ENCODE measurements around the gene RAPGEF5.

Gene RAPGEF5

DNA sequence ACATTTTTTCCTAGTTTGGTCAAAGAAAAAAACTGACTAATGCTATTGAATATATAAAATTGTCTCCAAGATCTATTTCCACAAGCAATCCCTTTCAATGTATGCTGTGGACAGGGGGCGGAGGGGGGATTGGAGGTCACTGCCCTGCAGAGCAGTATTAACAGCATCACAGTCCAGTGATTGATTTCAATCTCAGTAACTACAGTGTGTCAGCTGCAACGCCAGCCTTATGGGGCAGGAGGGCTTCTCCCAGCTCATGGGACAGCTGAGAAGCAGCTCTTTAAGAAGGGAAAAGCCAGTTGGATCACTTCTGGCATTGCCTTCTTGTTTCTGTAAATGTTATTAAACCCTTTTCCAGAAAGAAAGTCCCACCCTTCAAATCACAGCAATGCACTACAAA is 65.0 kb downstream of the RAPGEF5 start:
- POLR2A ChIA-PET: no interaction called here
- DNase-seq (ENCODE audit: extremely low spot score): no peak

DNA sequence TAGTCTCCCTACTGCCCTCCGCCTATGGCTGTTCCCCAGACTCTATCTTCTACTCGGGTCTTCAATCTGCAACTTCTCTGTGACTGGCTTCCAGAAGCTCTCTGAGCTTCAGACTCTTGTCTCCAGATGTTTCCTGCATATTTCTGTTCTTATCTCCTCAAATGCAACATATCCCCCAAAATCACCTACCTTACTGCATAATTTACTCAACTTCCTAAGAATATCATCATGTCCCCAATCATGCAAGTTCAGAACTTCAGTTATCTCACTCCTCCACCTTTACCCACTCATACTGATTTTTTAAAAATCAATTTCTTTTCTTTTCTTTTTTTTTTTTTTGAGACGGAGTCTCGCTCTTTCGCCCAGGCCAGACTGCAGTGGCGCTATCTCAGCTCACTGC is 68.8 kb downstream of the RAPGEF5 start:
- DNase-seq (ENCODE audit: extremely low spot score): no peak
- CTCF ChIA-PET: no interaction called here
- POLR2A ChIA-PET: no interaction called here
- TF ChIP-seq, protein P1, sequence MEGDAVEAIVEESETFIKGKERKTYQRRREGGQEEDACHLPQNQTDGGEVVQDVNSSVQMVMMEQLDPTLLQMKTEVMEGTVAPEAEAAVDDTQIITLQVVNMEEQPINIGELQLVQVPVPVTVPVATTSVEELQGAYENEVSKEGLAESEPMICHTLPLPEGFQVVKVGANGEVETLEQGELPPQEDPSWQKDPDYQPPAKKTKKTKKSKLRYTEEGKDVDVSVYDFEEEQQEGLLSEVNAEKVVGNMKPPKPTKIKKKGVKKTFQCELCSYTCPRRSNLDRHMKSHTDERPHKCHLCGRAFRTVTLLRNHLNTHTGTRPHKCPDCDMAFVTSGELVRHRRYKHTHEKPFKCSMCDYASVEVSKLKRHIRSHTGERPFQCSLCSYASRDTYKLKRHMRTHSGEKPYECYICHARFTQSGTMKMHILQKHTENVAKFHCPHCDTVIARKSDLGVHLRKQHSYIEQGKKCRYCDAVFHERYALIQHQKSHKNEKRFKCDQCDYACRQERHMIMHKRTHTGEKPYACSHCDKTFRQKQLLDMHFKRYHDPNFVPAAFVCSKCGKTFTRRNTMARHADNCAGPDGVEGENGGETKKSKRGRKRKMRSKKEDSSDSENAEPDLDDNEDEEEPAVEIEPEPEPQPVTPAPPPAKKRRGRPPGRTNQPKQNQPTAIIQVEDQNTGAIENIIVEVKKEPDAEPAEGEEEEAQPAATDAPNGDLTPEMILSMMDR (IDR thresholded peaks at IDR 0.05; ENCODE audit: control extremely low read depth, extremely low read depth, low read depth, missing control alignments): no peak

More for the DNA sequence above, 65.0 kb downstream of the RAPGEF5 start:
- CTCF ChIA-PET: interaction anchor here (1.3 to 1.9 kb wide), 2 partner anchors 11 to 209 kb away, joined by 3 to 5 read pairs; no protein-coding TSS in a partner anchor
- TF ChIP-seq, protein P1 (IDR thresholded peaks at IDR 0.05; ENCODE audit: control extremely low read depth, extremely low read depth, low read depth, missing control alignments): no peak

DNA sequence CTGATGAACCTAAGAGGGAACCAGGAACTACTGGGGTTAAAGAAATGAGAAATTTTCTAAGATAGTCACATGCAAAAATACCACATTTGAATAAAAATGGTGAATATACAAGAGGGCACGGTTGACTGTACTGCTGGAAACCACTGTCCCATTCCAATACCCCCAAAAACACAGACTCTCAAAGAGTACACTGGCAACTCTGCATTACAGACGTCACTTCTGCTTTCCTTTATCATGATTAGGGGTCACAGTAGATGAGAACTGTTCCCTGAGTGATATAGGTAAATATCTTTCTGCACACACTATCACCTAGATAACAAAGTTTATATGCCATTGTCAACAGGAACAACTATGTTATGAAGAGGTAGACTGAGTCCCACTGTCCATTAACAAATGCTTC is 69.5 kb downstream of the RAPGEF5 start:
- no peak for DNase-seq (ENCODE audit: extremely low spot score)
- TF ChIP-seq, protein P1 (IDR thresholded peaks at IDR 0.05; ENCODE audit: control extremely low read depth, extremely low read depth, low read depth, missing control alignments): no peak
- ChIA-PET CTCF (no interaction called here), POLR2A (no interaction called here)

DNA sequence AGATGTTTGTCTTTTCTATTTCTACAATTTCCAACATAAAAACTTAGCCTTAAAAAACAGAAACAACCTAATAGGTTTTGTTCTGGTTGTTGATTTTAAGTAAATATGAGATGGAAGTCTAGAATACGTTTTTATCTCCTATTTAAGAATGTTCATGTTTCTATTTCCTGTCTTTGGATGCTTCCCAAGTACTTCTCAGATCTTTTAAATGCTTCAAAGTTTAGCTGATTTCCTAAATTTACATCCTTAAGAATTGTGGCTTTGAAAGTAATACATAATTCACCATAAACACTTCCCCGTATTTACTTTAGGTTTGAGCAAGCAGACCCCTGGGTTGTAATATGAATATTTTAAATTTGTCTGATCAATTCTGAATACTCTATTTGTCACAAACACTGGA is 70.5 kb downstream of the RAPGEF5 start:
- TF ChIP-seq, protein P1 (IDR thresholded peaks at IDR 0.05; ENCODE audit: control extremely low read depth, extremely low read depth, low read depth, missing control alignments): no peak
- ChIA-PET POLR2A (no interaction called here), CTCF (no interaction called here)
- no peak for DNase-seq (ENCODE audit: extremely low spot score)

DNA sequence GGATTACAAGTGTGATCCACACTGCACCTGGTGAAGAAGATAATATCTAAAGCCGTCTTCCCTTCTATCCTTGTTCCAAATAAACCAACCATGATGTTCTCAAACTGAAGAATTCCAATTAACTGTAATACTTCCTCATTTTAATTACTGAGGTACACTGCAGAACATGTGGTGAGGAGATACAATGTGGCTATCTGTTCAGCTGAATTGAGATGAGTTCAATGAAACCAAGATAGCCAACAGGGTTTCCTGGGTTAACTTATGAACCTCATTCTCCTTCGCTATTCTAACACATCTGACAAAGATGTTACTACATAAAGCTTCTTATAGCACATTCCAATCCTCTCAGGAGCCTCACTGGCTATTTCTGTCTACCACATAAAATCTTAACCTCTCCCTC is 75.5 kb downstream of the RAPGEF5 start:
- ChIA-PET CTCF (interaction anchor here (1.0 to 1.5 kb wide), 2 partner anchors 11 to 19 kb away, joined by 4 to 5 read pairs; no protein-coding TSS in a partner anchor), POLR2A (no interaction called here)
- TF ChIP-seq, protein P1 (IDR thresholded peaks at IDR 0.05; ENCODE audit: control extremely low read depth, extremely low read depth, low read depth, missing control alignments): no peak
- no peak for DNase-seq (ENCODE audit: extremely low spot score)

DNA sequence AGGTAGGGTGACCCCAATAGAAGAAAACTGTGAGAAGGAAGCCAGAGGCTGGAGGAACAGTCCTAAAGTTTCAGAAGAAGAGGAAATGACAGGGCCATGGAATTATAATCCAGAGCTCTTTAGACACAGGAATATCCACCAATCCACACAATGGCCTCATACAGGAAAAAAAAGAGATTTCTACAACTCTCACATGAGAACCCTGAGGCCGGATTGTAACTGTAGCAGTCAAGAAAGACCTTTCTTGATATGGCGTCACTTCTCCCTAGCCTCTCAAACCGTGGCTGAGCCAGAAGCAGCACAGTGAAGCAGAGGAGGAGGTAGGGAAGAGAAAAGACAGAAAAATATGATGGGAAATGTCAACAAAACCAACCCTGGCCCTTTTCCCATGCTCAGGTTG is 76.9 kb downstream of the RAPGEF5 start:
- DNase-seq (ENCODE audit: extremely low spot score): no peak
- ChIA-PET POLR2A (no interaction called here), CTCF (no interaction called here)
- TF ChIP-seq, protein P1 (IDR thresholded peaks at IDR 0.05; ENCODE audit: control extremely low read depth, extremely low read depth, low read depth, missing control alignments): no peak

DNA sequence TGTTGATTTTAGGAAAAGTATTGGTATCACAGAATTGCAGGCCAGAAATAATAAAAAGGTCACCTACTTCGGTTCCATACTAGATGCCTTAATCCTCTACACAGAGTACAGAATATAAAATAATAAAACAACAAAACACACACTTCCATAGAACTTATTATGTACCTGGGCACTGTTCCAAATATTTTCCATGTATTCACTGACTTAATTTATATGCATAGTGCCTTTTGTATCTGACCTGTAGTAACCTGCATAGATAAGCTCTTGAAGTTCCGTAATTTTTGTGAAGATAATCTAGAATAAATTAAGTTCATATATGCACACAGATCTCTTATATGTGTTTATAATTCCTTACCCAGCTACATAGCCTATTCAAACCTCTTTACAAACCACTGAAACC is 78.3 kb downstream of the RAPGEF5 start:
- ChIA-PET CTCF (no interaction called here), POLR2A (no interaction called here)
- no peak for DNase-seq (ENCODE audit: extremely low spot score)
- TF ChIP-seq, protein P1 (IDR thresholded peaks at IDR 0.05; ENCODE audit: control extremely low read depth, extremely low read depth, low read depth, missing control alignments): no peak
